Femur (tissue), 1 donor: Measurements from ENCODE around the gene PXN.

Experiments used
- DNase-seq: peaks from one replicate; pipeline ENCODE4 v3.0.0-alpha.2; 2017

PXN gene

GRCh38 chr12:120167529-120168095 lies 97.9 kb downstream of the PXN start:
- DNase-seq: no peak

GRCh38 chr12:120164293-120164692 lies 101.2 kb downstream of the PXN start:
- DNase-seq: no peak

- no peak for DNase-seq
Observed at GRCh38 chr12:120162763-120163162, 102.8 kb downstream of the PXN start.

- DNase-seq: no peak
Observed at GRCh38 chr12:120161852-120162251, 103.7 kb downstream of the PXN start.
